Heart left ventricle (tissue), 13 donors: Measurements from ENCODE around the gene SCCPDH.
"Not testable (repeated sequence)": the region's sequence is repeated elsewhere in the genome, so short reads cannot be mapped to it uniquely, and the experiment has no call there.

Experiments
- POLR2A ChIP-seq, 2 donors: fragments of 450-650 bp; IDR thresholded peaks; one replicate each; pipeline ENCODE4 v1.6.1; 2017; ENCODE audit warnings: antibody characterized with exemption in 2 of 2, mild to moderate bottlenecking in 2 of 2, moderate library complexity in 2 of 2
- TF ChIP-seq, protein P1 (sequence below), 12 donors: fragments of 200-600 bp; sonication (generic) in 4 of 12; IDR thresholded peaks; one replicate each; pipeline versions ENCODE4 v1.5.0 to v1.8.0; 2018 to 2022; ENCODE audit warnings: antibody characterized with exemption in 12 of 12, mild to moderate bottlenecking in 5 of 12
- donor health status: ischemic (EF 13 %, LVEDD 7.1; RV severe dilation, severe dysfunction).
- donor health status: DM: no; HTN: yes; CAD: no.
- donor health status: DM: no; HTN: no; CAD: no.
- donor health status: ischemic (EF 25% LVEDD 6.9; RV normal size, moderate dysfunction).
- donor health status: ischemic (EF 25% LVEDD 5.7; RV mildly dilated, moderate dysfunction).
- donor health status: ischemic (EF 35%, LVEDD 5.7; RV mildly dilated, moderate dysfunction).
- donor health status: nonischemic (EF 11% LVEDD 7.7; RV severe dilation, severe dysfunction).
- donor health status: DM: yes; HTN: yes; CAD: no.
- donor health status: PGD.
- donor health status: ischemic (EF 29% LVEDD 5.4; RV normal size, mild dysfunction).
- donor health status: nonischemic (EF 23%, LVEDD 6.1; RV moderate dilation, normal function).

DNA sequence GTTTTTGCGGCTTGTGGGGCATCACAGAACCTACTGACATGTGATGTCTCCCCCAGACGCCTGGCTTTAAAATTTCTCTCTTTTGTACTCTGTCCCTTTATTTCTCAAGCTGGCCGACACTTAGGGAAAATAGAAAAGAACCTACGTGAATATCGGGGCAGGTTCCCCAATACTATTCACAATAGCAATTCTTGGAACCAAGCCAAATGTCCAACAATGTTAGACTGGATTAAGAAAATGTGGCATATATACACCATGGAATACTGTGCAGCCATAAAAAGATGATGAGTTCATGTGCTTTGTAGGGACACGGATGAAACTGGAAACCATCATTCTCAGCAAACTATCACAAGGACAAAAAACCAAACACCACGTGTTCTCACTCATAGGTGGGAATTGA is 3.4 kb upstream of the SCCPDH start:
- TF ChIP-seq, protein P1, sequence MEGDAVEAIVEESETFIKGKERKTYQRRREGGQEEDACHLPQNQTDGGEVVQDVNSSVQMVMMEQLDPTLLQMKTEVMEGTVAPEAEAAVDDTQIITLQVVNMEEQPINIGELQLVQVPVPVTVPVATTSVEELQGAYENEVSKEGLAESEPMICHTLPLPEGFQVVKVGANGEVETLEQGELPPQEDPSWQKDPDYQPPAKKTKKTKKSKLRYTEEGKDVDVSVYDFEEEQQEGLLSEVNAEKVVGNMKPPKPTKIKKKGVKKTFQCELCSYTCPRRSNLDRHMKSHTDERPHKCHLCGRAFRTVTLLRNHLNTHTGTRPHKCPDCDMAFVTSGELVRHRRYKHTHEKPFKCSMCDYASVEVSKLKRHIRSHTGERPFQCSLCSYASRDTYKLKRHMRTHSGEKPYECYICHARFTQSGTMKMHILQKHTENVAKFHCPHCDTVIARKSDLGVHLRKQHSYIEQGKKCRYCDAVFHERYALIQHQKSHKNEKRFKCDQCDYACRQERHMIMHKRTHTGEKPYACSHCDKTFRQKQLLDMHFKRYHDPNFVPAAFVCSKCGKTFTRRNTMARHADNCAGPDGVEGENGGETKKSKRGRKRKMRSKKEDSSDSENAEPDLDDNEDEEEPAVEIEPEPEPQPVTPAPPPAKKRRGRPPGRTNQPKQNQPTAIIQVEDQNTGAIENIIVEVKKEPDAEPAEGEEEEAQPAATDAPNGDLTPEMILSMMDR (IDR thresholded peaks at IDR 0.05), result not testable (repeated sequence)
- not testable (repeated sequence) for TF ChIP-seq POLR2A (IDR thresholded peaks at IDR 0.05)
